HG02610 (cell line): ENCODE data around the gene KMT2D.
"Not testable (repeated sequence)": the region's sequence is repeated elsewhere in the genome, so short reads cannot be mapped to it uniquely, and the experiment has no call there.

ENCODE experiments used
- ATAC-seq: cut with Tn5 transposase; IDR thresholded peaks from one replicate; pipeline ENCODE4 v1.9.1; 2021; ENCODE audit warnings: mild to moderate bottlenecking, moderate library complexity; ENCODE audit not compliant: unreplicated experiment

Gene KMT2D

DNA sequence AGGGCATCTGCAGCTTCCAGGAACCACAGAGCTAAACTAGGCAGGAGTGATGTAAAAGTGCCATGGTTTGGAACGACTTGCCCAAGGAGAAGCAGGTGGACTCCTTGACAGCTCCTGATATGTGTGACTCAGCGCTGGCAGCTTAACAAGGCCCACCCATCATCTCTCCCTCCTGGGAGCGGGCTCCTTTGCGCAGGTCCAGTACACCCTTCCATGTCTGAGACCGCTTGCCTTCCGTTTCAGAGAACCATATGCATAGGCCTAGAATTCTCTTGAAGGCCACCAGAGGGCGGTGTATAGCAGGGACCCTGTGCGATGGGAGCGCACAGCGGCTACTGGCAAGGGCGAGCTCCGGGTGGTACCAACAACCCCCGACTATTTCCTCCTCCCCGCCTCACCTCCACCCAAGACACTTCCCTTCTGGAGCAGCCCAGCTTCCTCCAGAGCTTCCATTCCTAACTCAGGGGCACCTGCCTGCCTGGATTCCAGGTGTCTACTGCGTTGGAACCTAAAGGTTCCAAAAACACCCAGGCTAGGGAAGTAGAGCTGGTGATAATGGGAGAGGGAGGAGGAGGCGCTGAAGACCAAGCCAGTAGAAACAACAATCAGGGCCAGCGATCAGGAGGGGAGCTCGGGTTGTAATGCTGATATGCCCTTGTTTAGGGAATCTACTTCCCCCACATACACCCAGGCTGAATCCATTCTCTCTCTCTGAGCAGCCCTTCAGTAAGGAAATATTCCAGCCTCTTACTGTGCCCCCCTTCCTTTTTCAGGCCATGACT lies 27.7 kb upstream of the KMT2D start:
- peak; percentile 85 for ATAC-seq

DNA sequence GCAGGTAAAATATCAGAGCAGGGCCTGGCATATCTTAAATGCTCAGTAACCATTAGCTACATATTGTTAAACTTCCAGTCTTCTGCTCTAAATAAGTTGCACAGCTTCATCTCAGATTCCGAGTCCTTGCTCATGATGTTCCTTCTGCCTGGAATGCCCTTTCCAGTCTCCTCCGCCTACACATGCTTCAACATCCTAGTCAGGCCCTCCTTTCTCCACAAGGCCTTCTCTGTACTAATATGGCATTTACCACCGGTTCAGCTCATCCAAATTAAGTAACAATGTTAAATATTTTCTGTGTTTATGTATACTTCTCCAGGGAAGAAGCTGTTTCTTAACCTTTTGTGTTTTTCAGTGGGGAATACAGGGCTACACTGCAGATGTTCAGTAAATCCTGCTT lies 25.5 kb upstream of the KMT2D start:
- ATAC-seq = no peak

DNA sequence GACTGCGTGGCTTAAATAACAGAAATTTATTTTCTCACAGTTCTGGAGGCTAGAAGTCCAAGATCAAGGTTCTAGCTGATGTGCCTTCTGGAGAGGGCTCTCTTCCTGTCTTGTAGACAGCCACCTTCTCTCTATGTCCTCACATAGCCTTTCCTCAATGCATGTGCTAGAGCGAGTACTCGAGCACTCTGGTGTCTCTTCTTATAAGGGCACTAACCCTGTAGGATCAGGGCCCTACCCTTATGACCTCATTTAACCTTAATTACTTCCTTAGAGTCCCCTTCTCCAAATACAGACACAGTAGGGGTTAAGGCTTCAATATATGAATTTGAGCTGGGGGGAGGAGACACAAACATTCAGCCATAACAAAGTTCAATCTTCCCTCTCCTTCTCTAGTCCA lies 23.8 kb upstream of the KMT2D start:
- no peak for ATAC-seq

DNA sequence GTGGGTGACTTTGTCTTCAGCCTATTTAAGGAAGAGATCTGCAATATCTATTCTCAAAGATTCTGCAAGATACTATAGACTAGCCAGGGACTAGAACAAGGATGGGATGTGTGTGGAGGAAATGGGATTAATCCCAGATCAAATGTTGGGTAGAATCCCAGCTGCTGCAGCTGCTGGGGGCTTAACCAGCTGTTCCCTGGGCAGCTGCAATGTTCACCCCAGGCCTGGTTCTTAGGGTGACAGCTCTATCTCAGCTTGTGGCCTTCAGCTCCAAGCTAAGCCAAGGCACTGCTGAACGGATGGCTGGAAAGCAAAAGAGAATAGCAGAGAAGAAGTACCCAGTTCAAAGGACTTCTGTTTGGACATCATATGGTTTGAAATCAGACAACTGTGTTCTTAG lies 19.2 kb upstream of the KMT2D start:
- no peak for ATAC-seq

DNA sequence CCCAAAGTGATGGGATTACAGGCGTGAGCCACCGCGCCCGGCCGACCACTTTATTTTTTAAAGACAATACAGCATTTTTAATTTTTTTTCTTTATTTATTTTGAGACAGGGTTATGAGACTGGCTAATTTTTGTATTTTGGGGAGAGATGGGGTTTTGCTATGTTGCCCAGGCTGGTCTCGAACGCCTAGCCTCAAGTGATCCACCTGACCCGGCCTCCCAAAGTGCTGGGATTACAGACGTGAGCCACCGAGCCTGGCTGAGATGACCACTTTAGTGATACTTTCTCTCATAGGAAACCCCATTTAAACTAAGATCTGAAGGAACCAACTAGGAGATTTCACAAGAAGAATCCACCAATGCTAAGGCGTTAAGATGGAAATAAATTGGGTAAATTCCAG lies 10.4 kb upstream of the KMT2D start:
- no peak for ATAC-seq

DNA sequence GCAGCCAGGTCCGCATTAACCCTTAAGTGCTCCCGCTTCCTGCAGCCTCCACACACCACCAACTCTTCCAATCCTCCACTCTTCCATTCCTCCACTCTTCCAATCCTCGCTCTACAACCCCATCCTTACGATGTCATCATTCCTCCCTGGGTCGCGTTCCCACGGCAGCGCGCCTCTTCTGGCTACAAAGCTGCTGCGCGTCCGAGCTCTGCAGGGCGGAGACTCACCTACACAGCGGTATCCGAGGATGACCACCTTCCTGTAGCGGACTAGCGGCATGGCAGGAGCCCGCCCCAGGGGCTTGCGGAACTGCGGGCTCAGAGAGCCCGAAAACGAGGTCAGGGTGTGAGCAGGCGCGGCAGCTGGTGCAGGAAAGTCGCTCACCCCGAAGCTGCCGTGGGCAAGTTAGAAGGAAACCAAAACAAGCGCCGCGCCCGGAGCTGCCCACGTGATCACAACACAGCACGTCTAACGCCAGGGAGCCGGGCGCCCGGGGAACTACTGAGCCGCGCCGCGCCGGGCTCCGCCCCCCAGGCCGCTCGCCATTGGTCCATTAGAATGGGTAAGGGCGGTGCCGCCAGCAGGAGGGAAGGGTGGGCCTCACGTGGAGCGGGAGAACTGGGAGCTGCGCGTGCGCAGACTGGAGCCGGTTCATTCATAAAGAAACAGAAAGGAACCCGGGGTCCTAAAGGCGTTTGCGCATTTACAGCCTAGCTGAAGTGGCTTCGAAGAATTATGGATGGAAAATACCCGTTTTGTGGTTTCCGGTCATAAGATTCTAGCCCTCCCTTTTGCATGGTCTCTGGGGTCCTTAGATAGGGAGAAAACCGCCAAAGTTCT lies 9.1 kb upstream of the KMT2D start, which contains the start of gene RHEBL1:
TSS of gene RHEBL1 (minus strand) at position 473 of the 840 bp plus-strand sequence. CDS start at position 279, 194 bp downstream.
- peak; percentile 98 for ATAC-seq

DNA sequence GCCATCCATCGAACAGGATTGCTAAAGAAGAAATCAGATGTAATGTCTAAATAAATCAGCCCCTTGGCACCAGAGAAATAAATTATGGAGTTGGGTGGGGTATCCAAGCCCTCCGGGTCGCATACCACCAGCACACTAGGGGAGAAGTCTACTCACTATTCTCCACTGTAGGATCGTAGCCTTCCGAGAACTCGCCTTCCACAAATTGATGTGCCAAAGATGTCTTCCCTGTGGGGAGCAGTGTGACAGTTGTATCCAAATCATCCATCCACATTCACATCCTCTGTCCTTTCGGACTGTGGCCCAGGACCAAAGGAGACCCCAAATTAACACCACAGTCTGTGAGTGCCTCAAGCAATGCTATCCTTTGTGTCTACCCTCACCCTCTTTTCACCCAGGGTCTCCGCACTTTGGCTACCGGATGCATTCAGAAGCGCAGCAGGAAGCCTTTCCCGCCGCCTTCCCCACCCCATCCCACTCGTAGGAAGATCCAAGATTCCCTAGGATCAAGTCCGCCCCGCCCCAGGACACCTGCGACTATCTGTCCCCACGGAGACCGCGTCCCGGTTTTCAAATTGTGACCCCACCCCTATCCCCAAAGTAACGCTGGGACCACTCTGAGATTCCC lies 8.4 kb upstream of the KMT2D start:
- ATAC-seq = no peak

DNA sequence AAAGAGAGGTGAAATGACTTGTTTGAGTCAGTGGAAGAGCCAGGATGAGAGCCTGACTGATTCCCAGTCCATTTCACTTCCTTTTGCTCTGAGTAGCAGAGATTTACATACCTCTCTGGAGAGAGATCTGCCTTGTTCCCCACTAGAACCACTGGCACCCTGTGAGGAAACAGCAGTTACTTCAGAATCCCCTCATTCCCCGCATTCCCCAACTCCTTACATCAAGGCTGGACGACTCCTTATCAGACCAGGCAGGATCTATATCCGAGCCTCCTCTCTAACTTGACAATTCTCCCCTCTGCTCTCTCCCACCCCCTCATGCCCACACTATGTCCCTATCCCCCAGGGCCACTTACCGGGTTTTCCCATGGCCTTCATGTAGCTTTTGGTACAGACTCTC lies 5.5 kb upstream of the KMT2D start:
- ATAC-seq = no peak

DNA sequence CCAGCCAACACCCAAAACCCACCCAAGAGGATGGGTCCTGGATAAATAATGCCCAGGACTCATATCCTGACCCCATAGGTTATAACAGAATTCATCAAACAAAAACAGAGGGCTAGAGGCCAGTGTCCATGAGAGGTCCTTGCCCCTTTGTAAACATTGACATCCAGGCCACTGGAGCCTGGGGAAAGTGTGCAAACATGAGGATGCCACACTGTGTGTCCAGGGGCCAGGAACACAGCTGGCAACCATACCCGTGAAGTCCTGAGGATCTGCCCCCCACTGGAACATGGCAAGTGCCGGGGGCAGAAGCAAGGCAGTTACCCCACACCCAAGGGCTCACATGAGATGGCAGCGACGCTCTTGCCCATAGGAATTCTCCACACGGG lies 4.2 kb upstream of the KMT2D start:
- no peak for ATAC-seq

DNA sequence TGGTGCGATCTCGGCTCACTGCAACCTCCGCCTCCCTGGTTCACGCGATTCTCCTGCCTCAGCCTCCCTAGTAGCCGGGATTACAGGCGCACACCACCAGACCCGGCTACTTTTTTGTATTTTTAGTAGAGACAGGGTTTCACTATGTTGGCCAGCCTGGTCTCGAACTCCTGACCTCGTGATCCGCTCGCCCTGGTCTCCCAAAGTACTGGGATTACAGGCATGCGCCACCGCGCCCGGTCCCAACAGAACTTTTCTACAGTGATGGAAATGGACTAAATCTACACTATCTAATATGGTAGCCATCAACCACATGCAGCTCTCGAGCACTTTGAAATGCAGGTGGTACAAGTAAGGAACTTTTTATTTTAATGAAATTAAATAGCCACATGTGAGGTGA lies 1.3 kb upstream of the KMT2D start:
- not testable (repeated sequence) for ATAC-seq

DNA sequence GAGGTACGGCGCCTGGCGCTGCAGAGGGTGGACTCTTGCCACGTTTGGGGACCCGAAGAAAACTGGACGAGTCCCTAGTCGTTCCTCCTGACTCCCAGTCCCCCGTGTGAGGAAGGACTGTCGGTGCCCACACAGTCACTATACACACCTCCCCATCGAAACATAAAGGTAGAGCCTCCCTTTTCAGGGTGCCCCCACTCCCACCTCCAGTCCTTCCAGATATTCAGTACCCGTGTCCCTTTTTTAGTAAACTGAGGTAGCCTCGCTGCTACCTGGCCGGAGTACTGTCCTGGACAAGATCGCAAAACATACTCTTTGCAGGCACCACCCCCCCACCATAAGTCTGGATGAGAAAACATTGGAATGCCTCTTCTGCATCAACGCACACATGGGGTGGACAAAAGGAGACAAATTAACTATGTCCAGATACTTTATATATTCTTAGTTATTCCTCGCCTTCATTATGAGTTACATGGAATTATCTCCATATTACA lies 610 bp upstream of the KMT2D start:
- ATAC-seq = no peak

DNA sequence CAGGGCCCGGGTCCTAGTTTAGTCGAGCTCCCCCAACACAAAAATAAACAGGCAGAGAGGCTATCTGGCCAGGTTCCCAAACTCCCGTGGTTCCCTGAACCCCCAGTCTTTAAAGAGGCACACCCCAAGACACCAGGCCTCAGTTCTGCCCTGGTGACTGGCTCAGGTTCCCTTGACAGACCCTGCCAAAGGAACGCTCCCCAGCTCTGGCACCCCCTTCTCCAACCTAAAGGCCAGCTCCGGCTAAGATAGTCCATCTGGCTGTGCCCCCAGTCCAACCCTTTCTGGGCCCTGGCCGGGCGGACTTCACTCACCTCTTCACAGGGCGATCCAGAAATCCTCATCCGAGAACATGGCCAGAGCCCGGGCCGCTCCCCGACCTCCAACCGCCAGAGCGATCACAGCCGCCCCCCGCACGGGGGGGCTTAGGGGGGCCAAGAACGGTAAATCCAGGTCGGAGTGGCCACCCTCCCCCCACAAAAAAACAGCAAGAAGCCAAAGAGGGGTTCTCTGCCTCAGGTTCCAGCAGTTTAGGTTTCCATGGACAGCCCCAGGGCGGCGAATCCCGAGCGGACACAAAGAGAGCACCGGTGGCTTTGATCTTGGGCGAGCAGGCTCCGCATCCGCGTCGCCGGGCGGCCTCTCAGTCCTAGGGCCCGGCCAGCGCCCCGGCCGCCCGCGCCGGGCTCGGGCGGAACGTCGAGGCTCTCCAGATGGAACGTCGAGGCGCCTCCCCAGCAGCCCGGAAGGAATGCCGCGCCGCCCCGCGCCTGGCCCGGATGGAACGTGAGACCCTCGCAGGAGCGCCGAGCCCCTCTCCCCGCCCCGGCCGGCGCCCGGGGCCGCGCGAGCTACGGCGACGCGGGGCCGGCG lies 1.1 kb downstream of the KMT2D start:
- peak; percentile 10 for ATAC-seq

DNA sequence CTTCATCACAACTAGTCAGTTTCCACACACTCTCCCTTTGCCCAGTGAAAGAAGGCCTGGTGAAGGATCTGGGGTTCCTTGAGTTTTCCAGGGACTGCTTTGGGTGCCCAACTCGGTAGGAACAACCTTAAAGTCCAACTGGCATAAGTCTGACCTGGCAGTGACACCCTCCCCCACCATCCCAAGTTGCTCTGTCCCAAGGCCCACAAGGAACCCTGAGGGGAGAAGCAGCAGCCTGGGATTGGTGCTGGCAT lies 1.6 kb downstream of the KMT2D start:
- ATAC-seq = no peak

DNA sequence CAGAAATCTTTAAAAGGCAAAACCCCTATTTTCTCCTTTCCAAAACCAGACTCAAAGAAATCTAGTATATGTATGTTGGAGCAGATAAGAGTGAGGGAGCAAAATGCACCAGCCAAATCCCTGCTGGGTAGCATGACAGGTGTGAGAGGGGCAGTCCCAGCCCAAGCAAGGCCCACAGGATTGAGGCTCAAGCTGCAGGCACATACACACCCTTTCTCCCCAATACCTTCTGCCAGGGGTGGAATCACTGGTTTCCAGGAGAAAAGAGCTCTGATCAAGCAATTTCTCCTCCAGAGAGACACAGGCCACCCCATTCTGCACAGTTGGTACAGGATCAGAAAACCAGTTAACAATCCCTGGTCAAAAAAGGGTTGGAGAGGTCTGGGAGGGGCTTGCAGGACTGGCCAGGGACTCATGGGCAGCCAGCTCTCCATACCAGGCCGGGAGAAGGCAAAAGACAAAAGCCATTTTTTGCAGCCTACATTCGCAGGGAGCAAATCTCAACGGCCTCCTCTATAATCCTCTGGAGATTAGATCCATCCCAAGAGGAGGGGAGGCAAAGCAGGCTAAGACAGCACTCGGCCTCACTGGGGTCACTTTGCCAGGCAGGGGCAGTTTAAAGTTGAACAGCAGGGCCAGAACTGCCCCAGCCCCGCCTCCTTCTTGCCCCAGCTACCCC lies 2.1 kb downstream of the KMT2D start:
- no peak for ATAC-seq

DNA sequence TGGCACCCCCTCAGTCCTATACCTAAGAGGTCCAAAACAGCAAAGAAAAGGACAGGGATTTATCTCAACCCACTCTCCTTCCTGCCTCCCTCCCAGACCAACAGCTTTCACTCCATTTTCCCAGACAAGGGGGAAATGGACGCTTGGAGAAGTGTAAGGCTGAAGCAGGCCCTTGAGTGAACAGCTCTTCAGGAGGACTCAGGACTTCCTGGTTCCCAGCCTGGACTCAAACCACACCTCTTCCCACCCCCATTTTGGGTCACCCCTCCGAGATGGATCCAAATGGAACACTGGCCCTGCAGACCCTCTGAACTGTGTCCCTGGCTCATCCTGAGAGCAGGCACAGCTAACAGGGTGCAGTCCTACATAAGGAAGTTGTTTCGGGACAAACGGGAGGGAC lies 2.7 kb downstream of the KMT2D start:
- no peak for ATAC-seq

DNA sequence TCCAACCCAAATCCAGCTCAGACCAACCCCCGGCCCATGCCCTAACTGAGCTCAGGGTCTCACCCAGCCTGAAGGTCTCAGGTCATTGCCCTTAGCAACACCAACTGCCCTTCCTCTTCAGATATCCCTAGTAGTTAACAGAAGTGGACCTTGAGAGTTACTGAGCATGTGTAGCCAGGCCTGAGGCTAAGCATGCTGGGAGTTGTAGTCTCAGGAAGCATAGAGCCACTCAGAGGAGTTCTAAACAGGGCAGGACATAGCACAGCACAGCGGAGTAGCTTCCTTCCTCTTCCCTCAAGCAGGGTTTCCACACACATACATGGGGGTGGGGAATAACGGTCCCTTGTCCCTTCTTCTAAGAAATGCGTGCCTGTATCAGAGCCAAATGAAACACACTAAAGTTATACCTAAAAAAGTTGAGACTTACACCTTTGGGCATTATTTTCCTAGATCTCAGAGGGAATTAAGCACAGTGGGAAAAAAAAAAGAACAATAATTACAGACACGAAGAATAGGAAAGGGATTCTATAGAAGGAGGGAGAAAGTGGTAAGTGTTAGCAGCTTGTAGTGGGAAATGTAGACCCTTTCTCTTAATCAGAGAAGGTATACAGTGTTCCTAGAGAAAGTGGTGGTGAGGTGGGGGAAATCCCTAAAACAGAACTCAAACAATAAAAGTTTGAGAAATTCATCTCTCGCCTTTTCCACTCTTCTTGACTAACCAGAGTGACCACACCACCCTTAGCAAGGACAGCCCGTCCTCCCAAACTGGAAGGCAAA lies 4.4 kb downstream of the KMT2D start:
- ATAC-seq = peak; percentile 76

DNA sequence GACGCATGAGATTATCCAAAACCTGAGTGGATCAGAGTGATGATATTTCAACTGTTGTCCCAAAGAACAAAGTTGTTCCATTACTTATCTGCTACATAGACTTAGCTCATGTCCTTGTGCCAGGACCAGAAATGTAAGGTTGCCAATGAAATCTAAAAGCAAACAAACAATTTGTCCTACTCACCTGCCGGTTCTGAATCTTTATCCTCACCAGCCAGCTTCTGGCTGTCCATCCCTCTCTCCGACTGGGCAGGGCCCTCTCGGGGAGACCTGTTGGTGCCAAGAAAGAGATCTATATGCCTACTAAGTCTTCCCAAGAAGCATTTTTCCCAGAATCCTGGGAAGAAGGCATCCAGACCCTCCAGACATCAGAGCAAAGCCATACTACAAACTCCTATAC lies 5.5 kb downstream of the KMT2D start:
- ATAC-seq = no peak

DNA sequence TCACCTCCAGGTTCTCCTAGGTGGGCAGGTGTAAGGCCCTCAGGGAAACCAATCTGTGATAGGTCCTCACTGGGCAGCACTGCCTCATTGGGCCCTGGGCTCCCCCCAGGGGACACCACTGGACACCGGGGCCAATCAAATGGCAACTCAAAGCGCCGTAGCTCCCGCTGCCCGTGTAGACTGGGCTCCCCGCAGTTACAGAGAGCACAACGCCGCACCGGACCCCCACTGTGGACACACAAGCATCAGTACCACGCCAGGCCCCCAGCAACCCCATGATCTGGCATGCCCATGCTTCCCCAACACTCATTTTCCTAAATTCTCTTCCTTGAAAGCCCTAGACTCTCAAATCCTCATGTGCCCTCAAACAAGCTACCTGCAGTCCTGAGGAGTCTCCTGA lies 6.1 kb downstream of the KMT2D start:
- ATAC-seq = no peak

DNA sequence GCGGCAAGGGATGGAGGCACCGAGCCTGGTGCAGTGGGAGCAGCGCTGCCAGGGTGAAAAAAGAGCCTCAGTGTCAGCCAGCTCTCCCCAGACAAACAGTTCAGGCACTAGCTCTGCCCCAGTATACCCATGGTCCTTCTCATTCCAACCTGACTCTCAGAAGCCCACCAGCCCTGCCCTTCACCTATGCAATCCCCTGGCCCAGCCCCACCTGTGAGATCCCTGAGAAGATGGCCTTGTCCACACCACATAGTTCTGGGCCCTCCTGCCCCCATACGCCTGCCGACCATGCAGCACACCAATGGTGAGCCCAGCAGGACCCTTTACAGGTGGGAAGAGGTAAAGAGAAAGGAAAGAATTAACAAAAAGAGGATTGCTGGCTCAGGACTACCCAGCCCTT lies 6.5 kb downstream of the KMT2D start:
- ATAC-seq = no peak
